ENCODE data around the gene FAM120B. TPM values are rescaled to one million over a fixed set of nuclear protein-coding genes. Genes with fewer than 3 reads are reported as not detected.

Gene FAM120B
- total RNA-seq, 1 donor from 2014 or later = 12.8 TPM

DNA sequence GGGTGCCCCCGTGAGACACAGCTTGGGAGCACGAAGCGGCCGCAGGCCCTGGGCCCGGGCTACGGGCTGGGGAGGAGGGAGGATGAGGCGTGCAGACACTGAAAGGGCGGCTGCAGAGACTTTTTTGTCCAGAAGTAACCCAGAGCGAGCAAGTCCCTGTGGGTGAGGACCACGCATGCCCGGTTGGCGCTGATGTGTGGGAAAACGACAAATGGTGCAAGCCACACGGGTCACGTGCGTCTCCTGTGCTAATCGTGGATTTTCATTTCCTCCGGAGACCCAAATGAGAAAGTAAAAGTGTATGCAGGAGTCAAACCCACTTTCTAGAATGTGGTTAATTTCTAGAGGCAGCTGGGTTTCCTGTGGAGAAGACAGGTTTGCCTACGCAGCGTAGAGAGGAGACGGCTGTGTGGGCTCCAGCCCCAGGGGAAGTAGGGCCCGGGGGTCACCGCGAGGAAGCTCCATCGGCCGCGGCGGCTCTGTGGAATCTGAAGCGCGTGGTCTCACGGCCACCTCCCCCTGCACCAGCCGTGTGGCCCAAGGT, 34.7 kb upstream of the FAM120B start:
- no peak for DNase-seq

- DNase-seq = no peak
Observed at GRCh38 chr6:170272341-170273065, 34.1 kb upstream of the FAM120B start.

- no peak for DNase-seq
Observed at GRCh38 chr6:170273191-170273590, 33.4 kb upstream of the FAM120B start.

DNA sequence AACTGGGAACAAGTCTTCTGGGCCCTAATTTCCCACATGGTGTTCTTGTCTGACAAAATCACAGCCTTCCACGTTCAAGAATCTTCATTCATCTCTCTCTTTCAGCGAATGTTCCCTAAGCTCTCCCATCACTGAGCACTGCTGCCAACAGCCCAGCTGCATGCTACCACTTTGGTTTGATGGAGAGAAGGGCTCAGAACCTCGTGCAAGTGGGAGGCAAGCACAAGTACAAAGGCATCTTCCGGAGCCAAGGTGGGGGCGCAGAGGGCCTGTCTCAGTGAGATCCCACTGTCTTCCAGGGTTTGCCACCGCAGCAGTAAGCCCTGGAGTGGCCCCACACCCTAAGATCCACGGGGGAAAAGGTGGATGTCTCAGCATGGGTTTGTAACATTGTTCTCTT, 32.9 kb upstream of the FAM120B start:
- no peak for DNase-seq

- DNase-seq = no peak
Observed at GRCh38 chr6:170274713-170275560, 31.6 kb upstream of the FAM120B start.

DNA sequence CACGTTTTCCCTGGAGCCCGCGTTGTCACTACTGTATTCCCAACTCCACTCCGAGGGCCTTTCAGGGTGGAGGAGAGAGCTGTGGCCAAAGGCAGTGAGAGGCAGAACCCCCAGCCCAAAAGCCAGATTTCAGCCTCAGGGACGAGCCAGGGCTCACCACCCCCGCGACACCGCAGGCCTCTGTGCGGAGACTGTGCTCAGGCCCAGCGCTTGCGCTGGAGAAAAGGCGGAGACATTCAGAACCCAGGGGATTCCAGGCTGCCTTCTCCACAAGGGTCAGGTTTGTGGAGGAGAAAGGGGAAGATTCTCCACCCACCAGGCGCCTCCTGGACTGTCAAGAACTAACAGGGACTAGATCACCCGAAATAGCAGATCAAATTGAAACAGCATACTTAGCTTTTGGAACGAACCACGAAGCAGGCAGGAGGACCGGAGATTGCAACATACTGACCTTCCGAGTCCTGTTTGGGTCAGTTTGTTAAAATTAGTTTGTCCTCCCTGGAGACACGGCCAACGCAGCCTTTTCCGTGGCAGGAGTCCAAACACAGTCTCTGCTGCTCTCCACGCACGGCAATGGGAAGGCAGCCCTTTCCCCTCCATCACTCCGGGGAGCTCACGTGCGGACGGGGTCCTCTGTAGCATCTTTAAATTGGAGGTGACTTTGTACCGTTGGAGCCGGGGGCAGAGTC, 30.0 kb upstream of the FAM120B start:
- no peak for DNase-seq

DNA sequence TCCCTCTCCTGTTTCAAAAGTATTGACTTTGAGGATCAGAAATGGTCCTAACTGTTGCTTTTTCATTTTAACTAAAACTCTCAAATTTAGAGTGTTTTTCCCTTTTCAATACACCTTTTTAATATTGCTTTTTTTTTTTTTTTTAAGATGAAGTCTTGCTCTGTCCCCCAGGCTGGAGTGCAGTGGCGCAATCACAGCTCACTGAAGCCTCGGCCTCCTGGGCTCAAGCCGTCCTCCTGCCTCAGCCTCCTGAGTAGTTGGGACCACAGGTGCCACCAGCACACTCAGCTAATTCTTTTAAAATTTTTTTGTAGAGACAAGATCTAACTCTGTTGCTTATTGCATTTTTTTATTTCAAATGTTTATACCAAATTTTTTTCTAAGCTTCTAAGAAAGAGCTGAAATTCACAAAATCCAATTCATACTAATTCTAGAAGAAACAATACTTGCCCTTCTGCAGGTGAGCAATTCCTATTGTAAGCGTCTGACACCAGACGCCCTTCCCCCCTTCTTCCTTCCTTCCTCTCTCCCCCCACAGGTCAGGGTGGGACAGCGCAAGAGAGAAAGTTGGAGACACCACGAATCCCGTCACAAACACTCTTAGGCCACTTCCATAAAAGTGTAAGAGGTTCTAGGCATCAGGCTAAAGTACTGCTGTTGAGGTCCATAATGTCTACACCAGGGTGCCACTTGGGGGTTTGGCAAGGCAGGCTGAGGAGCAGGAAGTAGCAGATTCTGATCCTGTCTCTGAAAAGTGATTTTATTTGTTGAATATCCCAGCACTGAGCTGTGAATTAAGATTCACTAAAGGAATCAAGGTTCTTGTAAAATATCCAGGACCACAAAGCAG, 28.4 kb upstream of the FAM120B start:
- DNase-seq = no peak

GRCh38 chr6:170278743-170279094, 27.8 kb upstream of the FAM120B start:
- DNase-seq = no peak

- DNase-seq = no peak
Observed at GRCh38 chr6:170279426-170279825, 27.1 kb upstream of the FAM120B start.

- no peak for DNase-seq
Observed at GRCh38 chr6:170279977-170280688, 26.4 kb upstream of the FAM120B start.

- no peak for DNase-seq
Observed at GRCh38 chr6:170280689-170281045, 25.9 kb upstream of the FAM120B start.

DNA sequence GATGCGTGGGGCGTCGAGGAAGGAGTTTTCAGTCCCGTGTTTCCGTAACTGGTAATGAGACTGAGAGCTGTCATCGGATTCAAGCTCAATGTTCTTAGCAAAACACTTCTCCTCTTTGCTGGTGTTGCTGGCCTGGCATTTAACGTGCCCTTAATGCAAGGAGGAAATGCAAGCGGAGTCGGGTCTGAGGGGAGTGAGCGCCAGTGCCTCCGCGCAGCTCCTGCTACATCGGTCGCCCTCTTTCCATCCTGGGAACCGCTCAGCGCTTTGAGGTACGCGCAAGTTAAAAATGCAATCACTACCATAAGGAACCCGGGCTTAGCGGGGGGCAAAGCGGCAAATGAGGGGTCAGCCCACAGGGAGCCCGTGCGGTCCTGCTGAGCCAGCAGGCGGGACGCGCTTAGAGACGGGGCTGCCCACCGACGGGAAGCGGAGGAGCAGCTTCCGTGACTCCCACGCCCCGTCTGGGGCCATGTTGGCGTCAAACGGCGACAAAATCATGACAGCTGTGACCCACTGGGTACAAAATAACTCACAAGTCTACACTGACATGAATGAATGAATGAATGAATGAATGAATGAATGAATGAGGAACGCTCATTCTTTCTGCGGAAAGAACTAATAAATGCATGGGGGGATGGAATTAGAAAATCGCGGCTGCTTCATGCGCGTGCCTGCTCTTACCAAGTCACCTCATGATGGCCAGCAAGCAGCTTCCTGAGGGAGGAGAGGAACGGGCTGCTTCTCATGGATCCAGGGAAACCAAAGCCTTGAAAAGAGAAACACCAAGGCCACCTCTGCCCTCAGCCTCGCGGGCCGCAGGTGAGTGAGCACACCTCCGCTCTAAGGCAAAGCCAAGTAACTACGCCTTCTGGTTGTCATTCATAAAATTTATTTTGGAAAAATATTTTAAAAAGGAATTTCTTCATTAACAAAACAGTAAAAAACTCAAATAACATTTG, 24.9 kb upstream of the FAM120B start:
- no peak for DNase-seq

- DNase-seq = no peak
Observed at GRCh38 chr6:170282512-170283158, 23.9 kb upstream of the FAM120B start.

DNA sequence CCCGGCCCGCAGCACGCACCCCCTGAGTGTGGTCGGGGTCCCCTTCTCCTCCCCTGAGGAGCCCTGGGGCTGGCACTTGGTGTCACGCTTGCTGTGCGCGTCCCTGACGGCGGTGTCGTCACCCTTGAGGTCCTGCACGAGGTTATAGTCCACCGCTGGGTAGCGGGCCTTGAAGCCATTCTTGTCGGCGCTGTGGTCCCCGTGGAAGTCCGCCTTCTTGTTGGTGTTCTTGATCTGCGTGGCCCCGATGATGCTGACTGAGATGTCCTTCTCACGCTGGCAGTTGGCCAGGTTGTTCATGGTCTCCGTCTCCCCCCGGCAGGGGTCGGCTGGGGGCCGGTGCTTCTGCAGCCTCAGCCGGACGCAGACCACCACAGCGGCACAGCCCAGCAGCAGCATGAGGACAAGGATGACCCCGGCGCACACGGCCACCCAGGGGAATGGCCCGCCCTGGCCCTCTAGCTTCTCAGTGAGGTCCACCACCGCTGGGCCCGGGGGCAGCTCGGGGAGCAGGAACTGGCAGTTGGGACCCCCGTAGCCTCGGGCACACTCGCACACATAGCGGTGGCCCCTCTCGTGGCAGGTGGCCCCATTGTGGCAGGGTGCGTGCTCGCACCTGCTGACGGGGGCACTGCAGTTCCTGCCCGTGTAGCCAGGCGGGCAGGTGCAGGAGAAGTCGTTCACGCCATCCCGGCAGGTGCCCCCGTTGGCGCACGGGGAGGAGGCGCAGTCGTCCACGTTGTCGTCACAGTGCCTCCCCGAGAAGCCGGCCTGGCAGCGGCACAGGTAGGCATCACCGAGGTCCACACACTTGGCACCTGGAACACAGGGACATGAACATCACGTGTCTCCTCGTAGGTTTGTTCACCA, 23.1 kb upstream of the FAM120B start:
- no peak for DNase-seq

- no peak for DNase-seq
Observed at GRCh38 chr6:170284126-170284773, 22.3 kb upstream of the FAM120B start.

DNA sequence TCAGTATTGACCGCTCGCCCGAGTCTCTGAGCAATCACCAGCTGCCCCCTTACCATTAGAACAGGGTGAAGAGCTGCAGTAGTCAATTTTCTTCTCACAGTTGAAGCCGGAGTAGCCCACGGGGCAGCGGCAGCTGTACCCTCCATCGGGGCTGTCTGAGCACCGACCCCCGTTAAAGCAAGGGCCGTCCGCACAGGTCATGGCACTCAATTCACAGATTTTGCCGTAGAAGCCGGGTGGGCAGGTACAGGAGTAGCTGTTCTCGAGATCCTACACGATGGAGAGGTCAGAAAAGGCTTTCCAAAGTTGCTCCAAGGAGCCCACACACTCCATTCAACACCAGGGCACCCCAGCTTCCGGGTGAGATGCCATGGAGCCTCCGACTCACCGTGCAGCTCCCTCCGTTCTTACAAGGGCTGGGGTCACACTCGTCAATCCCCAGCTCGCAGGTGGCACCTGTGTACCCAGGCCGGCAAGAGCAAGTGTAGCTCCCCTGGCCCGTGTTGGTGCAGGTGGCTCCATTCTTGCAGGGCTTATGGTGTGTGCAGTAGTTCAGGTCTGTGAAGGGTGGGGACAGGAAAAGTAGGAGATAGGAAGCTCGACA, 21.6 kb upstream of the FAM120B start:
- no peak for DNase-seq

DNA sequence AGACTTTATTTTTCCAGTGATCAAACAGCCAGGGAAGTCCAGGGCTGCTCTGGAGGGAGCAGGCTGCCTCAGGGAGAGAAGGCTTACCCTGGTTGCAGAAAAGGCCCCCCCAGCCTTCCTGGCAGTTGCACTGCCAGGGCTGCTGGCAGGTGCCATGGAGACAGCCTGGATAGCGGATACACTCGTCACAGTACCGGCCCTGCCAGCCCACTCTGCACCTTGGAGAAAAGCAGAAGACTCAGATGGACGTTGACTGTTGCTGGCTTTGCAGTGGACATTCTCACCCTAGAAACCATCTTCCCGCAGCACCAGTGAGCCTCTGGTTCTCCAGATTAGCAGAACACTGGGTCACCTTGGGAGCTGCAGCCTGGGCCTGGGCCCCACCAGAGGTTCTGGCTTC, 21.1 kb upstream of the FAM120B start:
- DNase-seq = no peak

All from dermis blood vessel endothelial cell (primary cell).